WTC11 (cell line): ENCODE data around the gene CES5A. TPM values are rescaled to one million over a fixed set of nuclear protein-coding genes. Genes with fewer than 3 reads are reported as not detected.

ENCODE experiments used
- ATAC-seq: fragments of 200-7000 bp; cut with Tn5 transposase; 2 replicates; pipeline ENCODE4 v1.10.0; 2021; ENCODE audit warnings: mild to moderate bottlenecking, moderate library complexity
- CTCF ChIA-PET: fragments of 300-600 bp; sonication (Branson Sonifier 250); formaldehyde crosslinking; loops from one replicate; lab custom pipeline; 2021; ENCODE audit warnings: antibody characterized with exemption; lab: Charles Lee
- POLR2A ChIA-PET: fragments of 350-600 bp; sonication (Branson Sonifier 250); formaldehyde crosslinking; loops from one replicate; lab custom pipeline; 2021; ENCODE audit warnings: antibody characterized with exemption; lab: Charles Lee
- DNase-seq: peaks from one replicate; pipeline ENCODE4 v3.0.0; 2021; ENCODE audit warnings: low spot score
- H3K27ac Mint-ChIP-seq: 2 replicates; pipeline ENCODE4 v1.8.0; 2021; ENCODE audit warnings: mixed read lengths
- H3K27me3 Mint-ChIP-seq: 2 replicates; pipeline ENCODE4 v1.8.0; 2021; ENCODE audit warnings: low read depth, mild to moderate bottlenecking, moderate library complexity, mixed read lengths
- H3K36me3 Mint-ChIP-seq: 2 replicates; pipeline ENCODE4 v1.8.0; 2021; ENCODE audit warnings: mixed read lengths
- H3K4me1 Mint-ChIP-seq: 2 replicates; pipeline ENCODE4 v1.8.0; 2022; ENCODE audit warnings: mixed read lengths
- H3K4me3 Mint-ChIP-seq: 2 replicates; pipeline ENCODE4 v1.8.0; 2021; ENCODE audit warnings: mild to moderate bottlenecking, moderate library complexity, mixed read lengths
- H3K9me3 Mint-ChIP-seq: 2 replicates; pipeline ENCODE4 v1.8.0; 2021; ENCODE audit warnings: mixed read lengths
- CREB1 ChIP-seq: sonication (generic); formaldehyde crosslinking; IDR thresholded peaks from 2 replicates; pipeline ENCODE4 v1.8.0; 2023; ENCODE audit warnings: mild to moderate bottlenecking, missing genetic modification reagents
- ELF4 ChIP-seq: sonication (generic); formaldehyde crosslinking; IDR thresholded peaks from 2 replicates; pipeline ENCODE4 v1.8.1; 2022; ENCODE audit warnings: low read depth, mild to moderate bottlenecking, moderate library complexity, missing genetic modification reagents
- EMX1 ChIP-seq: fragments of 250-450 bp; sonication (Bioruptor Pico); IDR thresholded peaks from 2 replicates; pipeline ENCODE4 v1.8.0; 2021; ENCODE audit warnings: mild to moderate bottlenecking
- FOXP1 ChIP-seq: sonication (generic); formaldehyde crosslinking; IDR thresholded peaks from 2 replicates; pipeline ENCODE4 v1.8.0; 2022; ENCODE audit warnings: missing genetic modification reagents, mild to moderate bottlenecking, moderate library complexity, borderline replicate concordance
- HMGA2 ChIP-seq: fragments of 250-450 bp; sonication (Bioruptor Pico); IDR thresholded peaks from 2 replicates; pipeline ENCODE4 v1.4.0; 2021; ENCODE audit warnings: mild to moderate bottlenecking, moderate library complexity
- NR3C1 ChIP-seq: sonication (generic); formaldehyde crosslinking; conservative IDR thresholded peaks from 2 replicates; pipeline ENCODE4 v1.8.1; 2023; ENCODE audit warnings: low read depth, mild to moderate bottlenecking, missing genetic modification reagents
- RELA ChIP-seq: sonication (generic); formaldehyde crosslinking; IDR thresholded peaks from 2 replicates; pipeline ENCODE4 v1.8.1; 2022; ENCODE audit warnings: missing genetic modification reagents, mild to moderate bottlenecking, borderline replicate concordance
- SMAD4 ChIP-seq: sonication (generic); formaldehyde crosslinking; IDR thresholded peaks from 2 replicates; pipeline ENCODE4 v1.8.0; 2022; ENCODE audit warnings: mild to moderate bottlenecking, missing genetic modification reagents
- TEAD1 ChIP-seq: sonication (generic); formaldehyde crosslinking; IDR thresholded peaks from 2 replicates; pipeline ENCODE4 v1.8.0; 2022; ENCODE audit warnings: mild to moderate bottlenecking, missing genetic modification reagents
- ZNF138 ChIP-seq: sonication (generic); formaldehyde crosslinking; conservative IDR thresholded peaks from 2 replicates; pipeline ENCODE4 v1.8.1; 2022; ENCODE audit warnings: mild to moderate bottlenecking, moderate library complexity, missing genetic modification reagents
- ZNF219 ChIP-seq: sonication (generic); formaldehyde crosslinking; IDR thresholded peaks from 2 replicates; pipeline ENCODE4 v1.8.0; 2023; ENCODE audit warnings: missing genetic modification reagents, mild to moderate bottlenecking, borderline replicate concordance
- ZNF263 ChIP-seq: sonication (generic); formaldehyde crosslinking; IDR thresholded peaks from 2 replicates; pipeline ENCODE4 v1.8.1; 2022; ENCODE audit warnings: low read depth, mild to moderate bottlenecking, moderate library complexity, missing genetic modification reagents
- ZNF416 ChIP-seq: fragments of 250-450 bp; sonication (Bioruptor Pico); IDR thresholded peaks from 2 replicates; pipeline ENCODE4 v1.9.0; 2021; ENCODE audit warnings: mild to moderate bottlenecking, inconsistent platforms
- total RNA-seq: library from RNA; stranded (reverse); gene quantifications from 3 replicates; pipeline ENCODE4 v1.2.3, GENCODE V29; 2021
- TF ChIP-seq, protein P1 (sequence below): sonication (generic); formaldehyde crosslinking; conservative IDR thresholded peaks from 2 replicates; pipeline ENCODE4 v1.8.1; 2023; ENCODE audit warnings: mild to moderate bottlenecking, low read depth, missing genetic modification reagents, moderate library complexity
- TF ChIP-seq, protein P2 (sequence below): sonication (generic); formaldehyde crosslinking; IDR thresholded peaks from 2 replicates; pipeline ENCODE4 v1.8.0; 2022; ENCODE audit warnings: mild to moderate bottlenecking, missing genetic modification reagents
- TF ChIP-seq, protein P3 (sequence below): sonication (generic); formaldehyde crosslinking; IDR thresholded peaks from 2 replicates; pipeline ENCODE4 v1.8.1; 2022; ENCODE audit warnings: low read depth, missing genetic modification reagents, borderline replicate concordance
- TF ChIP-seq, protein P4 (sequence below): fragments of 250-450 bp; sonication (Bioruptor Pico); IDR thresholded peaks from 2 replicates; pipeline ENCODE4 v1.9.0; 2021; ENCODE audit warnings: mild to moderate bottlenecking
- TF ChIP-seq, protein P5 (sequence below): sonication (generic); formaldehyde crosslinking; IDR thresholded peaks from 2 replicates; pipeline ENCODE4 v1.8.1; 2022; ENCODE audit warnings: mild to moderate bottlenecking, moderate library complexity, missing genetic modification reagents

CES5A gene
- total RNA-seq, 1 experiment from 2014 or later, result not detected

- TF ChIP-seq, protein P1, sequence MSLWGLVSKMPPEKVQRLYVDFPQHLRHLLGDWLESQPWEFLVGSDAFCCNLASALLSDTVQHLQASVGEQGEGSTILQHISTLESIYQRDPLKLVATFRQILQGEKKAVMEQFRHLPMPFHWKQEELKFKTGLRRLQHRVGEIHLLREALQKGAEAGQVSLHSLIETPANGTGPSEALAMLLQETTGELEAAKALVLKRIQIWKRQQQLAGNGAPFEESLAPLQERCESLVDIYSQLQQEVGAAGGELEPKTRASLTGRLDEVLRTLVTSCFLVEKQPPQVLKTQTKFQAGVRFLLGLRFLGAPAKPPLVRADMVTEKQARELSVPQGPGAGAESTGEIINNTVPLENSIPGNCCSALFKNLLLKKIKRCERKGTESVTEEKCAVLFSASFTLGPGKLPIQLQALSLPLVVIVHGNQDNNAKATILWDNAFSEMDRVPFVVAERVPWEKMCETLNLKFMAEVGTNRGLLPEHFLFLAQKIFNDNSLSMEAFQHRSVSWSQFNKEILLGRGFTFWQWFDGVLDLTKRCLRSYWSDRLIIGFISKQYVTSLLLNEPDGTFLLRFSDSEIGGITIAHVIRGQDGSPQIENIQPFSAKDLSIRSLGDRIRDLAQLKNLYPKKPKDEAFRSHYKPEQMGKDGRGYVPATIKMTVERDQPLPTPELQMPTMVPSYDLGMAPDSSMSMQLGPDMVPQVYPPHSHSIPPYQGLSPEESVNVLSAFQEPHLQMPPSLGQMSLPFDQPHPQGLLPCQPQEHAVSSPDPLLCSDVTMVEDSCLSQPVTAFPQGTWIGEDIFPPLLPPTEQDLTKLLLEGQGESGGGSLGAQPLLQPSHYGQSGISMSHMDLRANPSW, result no peak
- TF ChIP-seq TEAD1 (CRISPR knock-in tag), result no peak
- TF ChIP-seq HMGA2, result no peak
- TF ChIP-seq SMAD4, result no peak
- no peak for TF ChIP-seq ZNF416 (CRISPR knock-in tag)
- TF ChIP-seq, all 79 proteins: peak for 0
Measured at GRCh38 chr16:55899857-55900256, 24.7 kb upstream of the CES5A start (continued).

DNA sequence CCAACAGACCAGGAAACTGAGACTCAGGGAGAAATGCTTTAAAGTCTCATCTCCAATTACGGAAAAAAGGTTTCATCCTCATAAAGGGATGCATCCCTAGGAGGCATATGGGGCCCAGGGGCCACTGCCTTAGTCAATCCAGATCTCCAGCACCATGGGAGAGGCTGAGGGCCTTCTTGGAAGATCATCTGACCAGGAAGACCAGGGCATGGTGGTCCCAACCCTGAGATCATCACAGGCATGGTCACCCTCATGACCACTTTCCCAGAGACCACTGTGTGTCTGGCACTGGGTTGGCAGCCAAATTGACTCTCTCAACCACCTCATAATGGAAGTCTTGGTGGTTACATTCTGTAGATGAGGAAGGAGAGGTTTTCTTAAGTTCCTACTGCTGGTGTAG, 23.4 kb upstream of the CES5A start:
- Mint-ChIP-seq H3K9me3 (peaks cover 53% of the 10 kb centered on the region), H3K4me3 (no peak overlapping the region), H3K36me3 (peaks cover 30% of the 10 kb centered on the region), H3K27me3 (peaks cover 7% of the 10 kb centered on the region), H3K4me1 (no peaks in the 10 kb centered on the region), H3K27ac (no peak overlapping the region)
- ATAC-seq, result no peak
- no peak for DNase-seq
- ChIA-PET POLR2A (no interaction called here), CTCF (no interaction called here)
- TF ChIP-seq CREB1 (no peak), RELA (CRISPR knock-in tag) (no peak), FOXP1 (CRISPR knock-in tag) (no peak), ELF4 (no peak), ZNF263 (CRISPR knock-in tag) (no peak), EMX1 (no peak), ZNF138 (no peak), ZNF219 (no peak), NR3C1 (CRISPR knock-in tag) (no peak)
- TF ChIP-seq, protein P2, sequence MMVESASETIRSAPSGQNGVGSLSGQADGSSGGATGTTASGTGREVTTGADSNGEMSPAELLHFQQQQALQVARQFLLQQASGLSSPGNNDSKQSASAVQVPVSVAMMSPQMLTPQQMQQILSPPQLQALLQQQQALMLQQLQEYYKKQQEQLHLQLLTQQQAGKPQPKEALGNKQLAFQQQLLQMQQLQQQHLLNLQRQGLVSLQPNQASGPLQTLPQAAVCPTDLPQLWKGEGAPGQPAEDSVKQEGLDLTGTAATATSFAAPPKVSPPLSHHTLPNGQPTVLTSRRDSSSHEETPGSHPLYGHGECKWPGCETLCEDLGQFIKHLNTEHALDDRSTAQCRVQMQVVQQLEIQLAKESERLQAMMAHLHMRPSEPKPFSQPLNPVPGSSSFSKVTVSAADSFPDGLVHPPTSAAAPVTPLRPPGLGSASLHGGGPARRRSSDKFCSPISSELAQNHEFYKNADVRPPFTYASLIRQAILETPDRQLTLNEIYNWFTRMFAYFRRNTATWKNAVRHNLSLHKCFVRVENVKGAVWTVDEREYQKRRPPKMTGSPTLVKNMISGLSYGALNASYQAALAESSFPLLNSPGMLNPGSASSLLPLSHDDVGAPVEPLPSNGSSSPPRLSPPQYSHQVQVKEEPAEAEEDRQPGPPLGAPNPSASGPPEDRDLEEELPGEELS (CRISPR knock-in tag), result no peak
- TF ChIP-seq, protein P3, sequence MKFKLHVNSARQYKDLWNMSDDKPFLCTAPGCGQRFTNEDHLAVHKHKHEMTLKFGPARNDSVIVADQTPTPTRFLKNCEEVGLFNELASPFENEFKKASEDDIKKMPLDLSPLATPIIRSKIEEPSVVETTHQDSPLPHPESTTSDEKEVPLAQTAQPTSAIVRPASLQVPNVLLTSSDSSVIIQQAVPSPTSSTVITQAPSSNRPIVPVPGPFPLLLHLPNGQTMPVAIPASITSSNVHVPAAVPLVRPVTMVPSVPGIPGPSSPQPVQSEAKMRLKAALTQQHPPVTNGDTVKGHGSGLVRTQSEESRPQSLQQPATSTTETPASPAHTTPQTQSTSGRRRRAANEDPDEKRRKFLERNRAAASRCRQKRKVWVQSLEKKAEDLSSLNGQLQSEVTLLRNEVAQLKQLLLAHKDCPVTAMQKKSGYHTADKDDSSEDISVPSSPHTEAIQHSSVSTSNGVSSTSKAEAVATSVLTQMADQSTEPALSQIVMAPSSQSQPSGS, result no peak
- TF ChIP-seq, protein P4, sequence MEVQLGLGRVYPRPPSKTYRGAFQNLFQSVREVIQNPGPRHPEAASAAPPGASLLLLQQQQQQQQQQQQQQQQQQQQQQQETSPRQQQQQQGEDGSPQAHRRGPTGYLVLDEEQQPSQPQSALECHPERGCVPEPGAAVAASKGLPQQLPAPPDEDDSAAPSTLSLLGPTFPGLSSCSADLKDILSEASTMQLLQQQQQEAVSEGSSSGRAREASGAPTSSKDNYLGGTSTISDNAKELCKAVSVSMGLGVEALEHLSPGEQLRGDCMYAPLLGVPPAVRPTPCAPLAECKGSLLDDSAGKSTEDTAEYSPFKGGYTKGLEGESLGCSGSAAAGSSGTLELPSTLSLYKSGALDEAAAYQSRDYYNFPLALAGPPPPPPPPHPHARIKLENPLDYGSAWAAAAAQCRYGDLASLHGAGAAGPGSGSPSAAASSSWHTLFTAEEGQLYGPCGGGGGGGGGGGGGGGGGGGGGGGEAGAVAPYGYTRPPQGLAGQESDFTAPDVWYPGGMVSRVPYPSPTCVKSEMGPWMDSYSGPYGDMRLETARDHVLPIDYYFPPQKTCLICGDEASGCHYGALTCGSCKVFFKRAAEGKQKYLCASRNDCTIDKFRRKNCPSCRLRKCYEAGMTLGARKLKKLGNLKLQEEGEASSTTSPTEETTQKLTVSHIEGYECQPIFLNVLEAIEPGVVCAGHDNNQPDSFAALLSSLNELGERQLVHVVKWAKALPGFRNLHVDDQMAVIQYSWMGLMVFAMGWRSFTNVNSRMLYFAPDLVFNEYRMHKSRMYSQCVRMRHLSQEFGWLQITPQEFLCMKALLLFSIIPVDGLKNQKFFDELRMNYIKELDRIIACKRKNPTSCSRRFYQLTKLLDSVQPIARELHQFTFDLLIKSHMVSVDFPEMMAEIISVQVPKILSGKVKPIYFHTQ (CRISPR knock-in tag), result no peak
- TF ChIP-seq, protein P5, sequence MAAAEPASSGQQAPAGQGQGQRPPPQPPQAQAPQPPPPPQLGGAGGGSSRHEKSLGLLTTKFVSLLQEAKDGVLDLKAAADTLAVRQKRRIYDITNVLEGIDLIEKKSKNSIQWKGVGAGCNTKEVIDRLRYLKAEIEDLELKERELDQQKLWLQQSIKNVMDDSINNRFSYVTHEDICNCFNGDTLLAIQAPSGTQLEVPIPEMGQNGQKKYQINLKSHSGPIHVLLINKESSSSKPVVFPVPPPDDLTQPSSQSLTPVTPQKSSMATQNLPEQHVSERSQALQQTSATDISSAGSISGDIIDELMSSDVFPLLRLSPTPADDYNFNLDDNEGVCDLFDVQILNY (CRISPR knock-in tag), result no peak
